Activated CD4-positive, alpha-beta T cell treated with anti-CD3 and anti-CD28 coated beads, Interleukin-2, amount 10 ng/mL, durations not matched to agents 24 days and 14 days (primary cell): ENCODE data around the gene EPHB1. TPM values are rescaled to one million over a fixed set of nuclear protein-coding genes. Genes with fewer than 3 reads are reported as not detected.

Experiments used
- DNase-seq: peaks from one replicate; pipeline ENCODE4 v3.0.0; 2022
- H3K27ac Mint-ChIP-seq: one replicate; pipeline ENCODE4 v1.8.0; 2022; ENCODE audit warnings: mild to moderate bottlenecking, mixed read lengths
- H3K27me3 Mint-ChIP-seq: one replicate; pipeline ENCODE4 v1.8.0; 2022; ENCODE audit warnings: mixed read lengths
- H3K36me3 Mint-ChIP-seq: one replicate; pipeline ENCODE4 v1.8.0; 2022; ENCODE audit warnings: low read depth, mild to moderate bottlenecking, mixed read lengths
- H3K4me1 Mint-ChIP-seq: one replicate; pipeline ENCODE4 v1.8.0; 2021; ENCODE audit warnings: mixed read lengths
- H3K4me3 Mint-ChIP-seq: one replicate; pipeline ENCODE4 v1.8.0; 2022; ENCODE audit warnings: mild to moderate bottlenecking, moderate library complexity, mixed read lengths
- H3K9me3 Mint-ChIP-seq: one replicate; pipeline ENCODE4 v1.8.0; 2021; ENCODE audit warnings: mixed read lengths
- intact Hi-C: fragments of 100-400 bp; cut with micrococcal nuclease; formaldehyde crosslinking; loops from one replicate; pipeline ENCODE4 v1.15.1; 2023
- total RNA-seq: library from RNA; stranded (reverse); gene quantifications from 2 replicates; pipeline ENCODE4 v1.2.3, GENCODE V29; 2022

The EPHB1 gene
- total RNA-seq, 1 donor from 2014 or later, result 1.6 TPM

- Mint-ChIP-seq H3K36me3 (no peaks in the 10 kb centered on the region), H3K4me1 (no peaks in the 10 kb centered on the region), H3K9me3 (no peaks in the 10 kb centered on the region), H3K27me3 (no peaks in the 10 kb centered on the region), H3K4me3 (no peak overlapping the region), H3K27ac (no peak overlapping the region)
- no peak for DNase-seq
- intact Hi-C loops, result no loop called here
Observed at GRCh38 chr3:134934933-134935332, 139.9 kb downstream of the EPHB1 start.

- Mint-ChIP-seq H3K4me3 (no peak overlapping the region), H3K27ac (no peak overlapping the region), H3K4me1 (no peaks in the 10 kb centered on the region), H3K27me3 (no peaks in the 10 kb centered on the region), H3K9me3 (no peaks in the 10 kb centered on the region), H3K36me3 (no peaks in the 10 kb centered on the region)
- DNase-seq, result no peak
- intact Hi-C loops, result no loop called here
Observed at GRCh38 chr3:134937256-134938028, 142.4 kb downstream of the EPHB1 start.

- no peaks in the 10 kb centered on the region for H3K4me1 Mint-ChIP-seq
Observed at GRCh38 chr3:134938029-134938525, 143.0 kb downstream of the EPHB1 start.

GRCh38 chr3:134939978-134940377 is 144.9 kb downstream of the EPHB1 start:
- Mint-ChIP-seq H3K36me3 (no peaks in the 10 kb centered on the region), H3K27me3 (no peaks in the 10 kb centered on the region), H3K4me3 (no peak overlapping the region), H3K4me1 (no peaks in the 10 kb centered on the region), H3K27ac (no peak overlapping the region), H3K9me3 (no peaks in the 10 kb centered on the region)
- intact Hi-C loops, result no loop called here
- no peak for DNase-seq

More at GRCh38 chr3:134938029-134938525, 143.0 kb downstream of the EPHB1 start:
- no peak overlapping the region for H3K27ac Mint-ChIP-seq
- H3K36me3 Mint-ChIP-seq, result no peaks in the 10 kb centered on the region
- intact Hi-C loops, result no loop called here
- DNase-seq, result no peak
- H3K27me3 Mint-ChIP-seq, result no peaks in the 10 kb centered on the region
- H3K4me3 Mint-ChIP-seq, result no peak overlapping the region
- no peaks in the 10 kb centered on the region for H3K9me3 Mint-ChIP-seq

GRCh38 chr3:134941820-134942219 is 146.8 kb downstream of the EPHB1 start:
- Mint-ChIP-seq H3K4me1 (no peaks in the 10 kb centered on the region), H3K4me3 (no peak overlapping the region), H3K27ac (no peak overlapping the region), H3K9me3 (no peaks in the 10 kb centered on the region), H3K36me3 (no peaks in the 10 kb centered on the region), H3K27me3 (peaks cover 1% of the 10 kb centered on the region)
- intact Hi-C loops, result no loop called here
- no peak for DNase-seq

- H3K36me3 Mint-ChIP-seq, result no peaks in the 10 kb centered on the region
- no peak overlapping the region for H3K27ac Mint-ChIP-seq
- peaks cover 1% of the 10 kb centered on the region for H3K27me3 Mint-ChIP-seq
- no peaks in the 10 kb centered on the region for H3K4me1 Mint-ChIP-seq
- no peaks in the 10 kb centered on the region for H3K9me3 Mint-ChIP-seq
- no peak for DNase-seq
- H3K4me3 Mint-ChIP-seq, result no peak overlapping the region
- intact Hi-C loops, result no loop called here
Observed at GRCh38 chr3:134944429-134944828, 149.4 kb downstream of the EPHB1 start.

GRCh38 chr3:134949150-134949549 is 154.1 kb downstream of the EPHB1 start:
- no peak for DNase-seq
- H3K27me3 Mint-ChIP-seq, result peaks cover 1% of the 10 kb centered on the region
- intact Hi-C loops, result no loop called here
- no peaks in the 10 kb centered on the region for H3K4me1 Mint-ChIP-seq
- no peak overlapping the region for H3K4me3 Mint-ChIP-seq
- H3K9me3 Mint-ChIP-seq, result no peaks in the 10 kb centered on the region
- H3K27ac Mint-ChIP-seq, result no peak overlapping the region
- H3K36me3 Mint-ChIP-seq, result no peaks in the 10 kb centered on the region

- no peaks in the 10 kb centered on the region for H3K4me1 Mint-ChIP-seq
- H3K9me3 Mint-ChIP-seq, result no peaks in the 10 kb centered on the region
- no peak for DNase-seq
- intact Hi-C loops, result no loop called here
- no peaks in the 10 kb centered on the region for H3K36me3 Mint-ChIP-seq
- H3K27me3 Mint-ChIP-seq, result no peaks in the 10 kb centered on the region
- H3K4me3 Mint-ChIP-seq, result no peak overlapping the region
- H3K27ac Mint-ChIP-seq, result no peak overlapping the region
Observed at GRCh38 chr3:134952371-134952770, 157.3 kb downstream of the EPHB1 start.

- H3K27ac Mint-ChIP-seq, result no peak overlapping the region
- H3K4me1 Mint-ChIP-seq, result no peaks in the 10 kb centered on the region
- DNase-seq, result no peak
- no peaks in the 10 kb centered on the region for H3K9me3 Mint-ChIP-seq
- no peaks in the 10 kb centered on the region for H3K36me3 Mint-ChIP-seq
- intact Hi-C loops, result no loop called here
- H3K4me3 Mint-ChIP-seq, result no peak overlapping the region
- H3K27me3 Mint-ChIP-seq, result no peaks in the 10 kb centered on the region
Observed at GRCh38 chr3:134955874-134956273, 160.8 kb downstream of the EPHB1 start.

GRCh38 chr3:134956395-134956794 is 161.3 kb downstream of the EPHB1 start:
- no peaks in the 10 kb centered on the region for H3K27me3 Mint-ChIP-seq
- H3K4me1 Mint-ChIP-seq, result no peaks in the 10 kb centered on the region
- H3K36me3 Mint-ChIP-seq, result no peaks in the 10 kb centered on the region
- DNase-seq, result no peak
- intact Hi-C loops, result no loop called here
- no peak overlapping the region for H3K4me3 Mint-ChIP-seq
- H3K27ac Mint-ChIP-seq, result no peak overlapping the region
- no peaks in the 10 kb centered on the region for H3K9me3 Mint-ChIP-seq

- no peaks in the 10 kb centered on the region for H3K36me3 Mint-ChIP-seq
- no peak overlapping the region for H3K4me3 Mint-ChIP-seq
- no peaks in the 10 kb centered on the region for H3K27me3 Mint-ChIP-seq
- no peak overlapping the region for H3K27ac Mint-ChIP-seq
- H3K4me1 Mint-ChIP-seq, result no peaks in the 10 kb centered on the region
- intact Hi-C loops, result no loop called here
- DNase-seq, result no peak
- no peaks in the 10 kb centered on the region for H3K9me3 Mint-ChIP-seq
Observed at GRCh38 chr3:134956844-134957243, 161.8 kb downstream of the EPHB1 start.

- intact Hi-C loops, result no loop called here
- Mint-ChIP-seq H3K27me3 (no peaks in the 10 kb centered on the region), H3K9me3 (no peaks in the 10 kb centered on the region), H3K36me3 (no peaks in the 10 kb centered on the region), H3K4me1 (no peaks in the 10 kb centered on the region), H3K4me3 (no peak overlapping the region), H3K27ac (no peak overlapping the region)
- DNase-seq, result no peak
Observed at GRCh38 chr3:134959516-134959915, 164.5 kb downstream of the EPHB1 start.

- H3K27me3 Mint-ChIP-seq, result peaks cover 6% of the 10 kb centered on the region
- no peak for DNase-seq
- H3K4me1 Mint-ChIP-seq, result no peaks in the 10 kb centered on the region
- no peak overlapping the region for H3K27ac Mint-ChIP-seq
- no peak overlapping the region for H3K4me3 Mint-ChIP-seq
- no peaks in the 10 kb centered on the region for H3K9me3 Mint-ChIP-seq
- intact Hi-C loops, result no loop called here
- no peaks in the 10 kb centered on the region for H3K36me3 Mint-ChIP-seq
Observed at GRCh38 chr3:134964226-134964625, 169.2 kb downstream of the EPHB1 start.

- no peak overlapping the region for H3K27ac Mint-ChIP-seq
- H3K4me3 Mint-ChIP-seq, result no peak overlapping the region
- intact Hi-C loops, result no loop called here
- H3K27me3 Mint-ChIP-seq, result peaks cover 7% of the 10 kb centered on the region
- no peaks in the 10 kb centered on the region for H3K4me1 Mint-ChIP-seq
- H3K9me3 Mint-ChIP-seq, result no peaks in the 10 kb centered on the region
- DNase-seq, result no peak
- no peaks in the 10 kb centered on the region for H3K36me3 Mint-ChIP-seq
Observed at GRCh38 chr3:134965865-134966481, 170.9 kb downstream of the EPHB1 start.
